SU-DHL-6 (cell line): ENCODE measurements around the gene NUTM2D.
"Not testable (repeated sequence)": the region's sequence is repeated elsewhere in the genome, so short reads cannot be mapped to it uniquely, and the experiment has no call there.

Experiments
- H2AFZ ChIP-seq: fragments of 200-600 bp; sonication (generic); 2 replicates; pipeline ENCODE4 v1.6.1; 2014; ENCODE audit warnings: low read depth, mild to moderate bottlenecking, moderate library complexity, mixed read lengths, antibody characterized with exemption, low read length; ENCODE audit not compliant: severe bottlenecking
- H3F3A ChIP-seq: fragments of 200-600 bp; shearing (Covaris generic); 2 replicates; pipeline ENCODE4 v1.6.0; 2016; ENCODE audit warnings: antibody characterized with exemption, mild to moderate bottlenecking; ENCODE audit not compliant: insufficient read depth
- H3K27ac ChIP-seq: fragments of 200-600 bp; sonication (generic); 2 replicates; pipeline ENCODE4 v1.5.1; 2016; ENCODE audit warnings: low read depth, mild to moderate bottlenecking, low read length, moderate library complexity, mixed read lengths
- H3K27me3 ChIP-seq: fragments of 200-600 bp; sonication (generic), shearing (Covaris generic); 2 replicates; pipeline ENCODE4 v1.6.0; 2014; ENCODE audit warnings: mild to moderate bottlenecking, low read length
- H3K36me3 ChIP-seq: fragments of 200-600 bp; sonication (generic); 2 replicates; pipeline ENCODE4 v1.6.1; 2014; ENCODE audit warnings: mild to moderate bottlenecking, low read length, mixed read lengths
- H3K4me2 ChIP-seq: fragments of 300-600, 200-600 bp; shearing (Covaris generic), sonication (generic); 2 replicates; pipeline ENCODE4 v1.6.0; 2014; ENCODE audit warnings: low read length, low read depth, mild to moderate bottlenecking; ENCODE audit not compliant: poor library complexity, severe bottlenecking
- H3K4me3 ChIP-seq: fragments of 200-600 bp; sonication (generic); 2 replicates; pipeline ENCODE4 v1.5.1; 2014; ENCODE audit warnings: antibody characterized with exemption, low read length, mild to moderate bottlenecking, mixed read lengths; ENCODE audit not compliant: insufficient read depth, poor library complexity, severe bottlenecking
- H3K79me2 ChIP-seq: fragments of 200-600 bp; sonication (generic); 2 replicates; pipeline ENCODE4 v1.6.1; 2014; ENCODE audit warnings: mild to moderate bottlenecking, low read length, moderate library complexity; ENCODE audit not compliant: insufficient read depth
- H3K9ac ChIP-seq: fragments of 200-600 bp; sonication (generic); 2 replicates; pipeline ENCODE4 v1.7.0; 2014; ENCODE audit warnings: mild to moderate bottlenecking, low read length
- H3K9me2 ChIP-seq: fragments of 200-600 bp; sonication (generic); replicated peaks from 2 replicates; pipeline ENCODE4 v1.6.1; 2014; ENCODE audit warnings: low read length; ENCODE audit not compliant: insufficient read depth
- H3K9me3 ChIP-seq: fragments of 200-600 bp; sonication (generic); 2 replicates; pipeline ENCODE4 v1.6.1; 2014; ENCODE audit warnings: low read length, mixed read lengths; ENCODE audit not compliant: insufficient read depth
- H4K20me1 ChIP-seq: fragments of 200-600 bp; sonication (generic); 2 replicates; pipeline ENCODE4 v1.6.1; 2014; ENCODE audit warnings: low read depth, mild to moderate bottlenecking, antibody characterized with exemption, low read length, moderate library complexity, mixed read lengths

NUTM2D gene

DNA sequence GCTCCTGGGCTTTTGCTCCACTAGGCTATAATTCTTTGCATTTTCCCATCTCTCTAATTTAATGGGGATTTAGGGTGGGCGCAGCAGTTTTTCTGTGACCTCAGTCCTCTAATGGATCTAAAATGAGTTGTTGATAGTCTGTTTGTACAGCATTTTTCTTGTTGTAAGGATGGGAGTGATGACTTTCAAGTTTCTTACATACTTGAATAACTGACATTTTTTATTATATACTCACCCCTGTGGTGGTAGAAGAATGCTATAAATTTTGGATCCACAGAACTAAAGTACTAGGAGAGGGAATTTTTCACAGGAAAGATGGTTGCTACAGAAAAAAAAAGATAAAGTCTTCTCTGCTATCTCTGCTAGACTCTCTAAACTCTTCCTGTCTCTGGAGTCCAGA lies 29.6 kb upstream of the NUTM2D start:
- not testable (repeated sequence) for H3K9ac ChIP-seq, H3K27ac ChIP-seq, H3K27me3 ChIP-seq, H3K36me3 ChIP-seq, H3F3A ChIP-seq, H3K79me2 ChIP-seq, H3K9me3 ChIP-seq, H3K4me3 ChIP-seq, H3K9me2 ChIP-seq, H4K20me1 ChIP-seq, H3K4me2 ChIP-seq, H2AFZ ChIP-seq

DNA sequence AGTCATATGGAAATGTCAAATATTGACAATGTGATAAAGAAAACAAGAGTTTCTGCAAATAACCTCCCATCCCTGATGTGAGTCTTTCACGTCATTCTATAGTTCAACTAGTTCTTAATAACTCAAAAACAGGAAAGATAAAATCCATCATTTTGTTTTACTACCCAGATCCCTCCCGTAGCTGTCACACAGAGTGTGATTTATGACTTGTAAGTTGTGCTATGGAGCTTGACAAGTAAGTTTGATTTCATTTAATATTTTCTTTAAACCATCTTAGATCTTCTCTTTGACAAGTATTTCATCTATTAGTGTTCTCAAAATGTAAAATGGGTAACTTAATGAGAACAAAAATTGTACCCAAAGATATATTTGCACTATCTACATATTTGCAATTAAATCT lies 28.4 kb upstream of the NUTM2D start:
- H3K36me3 ChIP-seq, H3K9me3 ChIP-seq, H2AFZ ChIP-seq, H3K79me2 ChIP-seq, H4K20me1 ChIP-seq, H3K4me2 ChIP-seq, H3K27me3 ChIP-seq, H3K27ac ChIP-seq, H3K4me3 ChIP-seq, H3K9ac ChIP-seq, H3F3A ChIP-seq, H3K9me2 ChIP-seq: not testable (repeated sequence)

DNA sequence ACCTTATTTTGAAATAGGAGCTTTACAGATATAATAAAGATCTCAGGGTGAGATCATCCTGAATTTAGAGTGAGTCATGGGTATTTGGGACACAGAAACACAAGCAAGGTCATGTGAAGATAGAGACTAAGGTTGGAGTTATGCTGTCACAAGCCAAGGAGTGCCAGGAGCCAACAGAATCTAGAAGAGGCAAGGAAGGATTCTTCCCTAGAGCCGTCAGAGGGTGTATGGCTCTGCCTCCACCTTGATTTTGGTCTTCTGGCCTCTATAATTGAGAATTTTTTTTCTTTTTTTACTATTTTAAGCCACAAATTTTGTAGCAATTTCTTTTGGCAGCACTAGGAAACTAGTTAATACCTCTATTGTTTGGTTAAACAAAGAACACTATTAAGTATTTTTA lies 24.9 kb upstream of the NUTM2D start:
- not testable (repeated sequence) for H3K4me3 ChIP-seq, H3F3A ChIP-seq, H3K27me3 ChIP-seq, H3K79me2 ChIP-seq, H3K9me3 ChIP-seq, H2AFZ ChIP-seq, H4K20me1 ChIP-seq, H3K27ac ChIP-seq, H3K9ac ChIP-seq, H3K9me2 ChIP-seq, H3K4me2 ChIP-seq, H3K36me3 ChIP-seq

DNA sequence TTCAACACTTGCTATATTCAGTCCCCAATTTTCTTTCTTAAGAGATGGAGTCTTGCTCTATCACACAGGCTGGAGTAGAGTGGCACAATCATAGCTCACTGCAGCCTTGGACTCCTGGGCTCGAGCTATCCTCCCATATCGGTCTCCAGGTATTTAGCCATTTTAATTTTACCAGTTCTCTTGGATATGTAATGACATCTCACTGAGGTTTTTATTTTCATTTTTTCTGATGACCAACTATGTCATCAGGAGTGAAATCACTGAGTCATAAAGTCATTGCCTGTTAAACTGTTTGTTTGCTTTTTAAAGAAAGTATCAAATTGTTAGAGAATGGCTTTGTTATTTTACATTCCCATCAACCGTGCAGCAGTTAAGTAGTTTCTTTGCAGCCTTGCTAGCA lies 17.1 kb upstream of the NUTM2D start:
- H3K27ac ChIP-seq, H2AFZ ChIP-seq, H3K9ac ChIP-seq: not testable (repeated sequence)

DNA sequence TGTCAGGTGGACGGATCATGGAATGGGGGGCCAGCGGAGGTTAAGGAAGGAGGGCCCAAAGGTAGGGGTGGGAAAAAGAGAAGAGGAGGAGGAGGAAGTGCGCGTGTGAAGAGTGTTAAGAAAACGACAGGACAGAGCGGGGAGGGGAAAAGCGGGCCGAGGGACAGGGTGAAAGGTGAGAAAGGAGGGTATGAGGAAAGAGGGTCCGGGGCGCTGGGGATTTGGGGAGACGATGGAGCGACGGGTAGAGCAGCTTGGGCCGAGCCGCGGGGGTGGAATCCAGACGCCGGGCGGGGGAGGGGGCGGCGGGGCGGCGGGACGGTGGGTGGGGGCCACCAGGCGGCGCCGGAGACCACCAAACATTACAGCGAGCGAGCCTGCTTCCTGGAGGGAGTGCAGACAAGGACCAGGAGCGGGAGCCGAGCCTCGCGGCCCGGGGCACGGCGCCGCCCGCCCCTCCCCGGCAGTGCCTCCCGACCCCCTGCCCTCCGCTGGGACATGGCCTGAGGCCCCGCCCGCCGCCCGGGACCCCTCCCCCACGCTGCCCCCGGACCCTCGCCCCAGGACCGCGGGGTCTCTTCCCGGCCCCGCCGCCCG lies 15.9 kb upstream of the NUTM2D start:
- peaks cover 20% of the 10 kb centered on the region for H3K79me2 ChIP-seq
- H3F3A ChIP-seq, H3K9me2 ChIP-seq, H3K27ac ChIP-seq, H3K27me3 ChIP-seq, H3K36me3 ChIP-seq, H3K9me3 ChIP-seq, H2AFZ ChIP-seq, H4K20me1 ChIP-seq: not testable (repeated sequence)
- H3K9ac ChIP-seq = peak overlapping the region; percentile 62
- peak overlapping the region; percentile 69 for H3K4me2 ChIP-seq
- peak overlapping the region; percentile 57 for H3K4me3 ChIP-seq

More for the DNA sequence above, 17.1 kb upstream of the NUTM2D start:
- not testable (repeated sequence) for H3K4me3 ChIP-seq, H3K36me3 ChIP-seq, H4K20me1 ChIP-seq, H3K9me2 ChIP-seq, H3K27me3 ChIP-seq, H3K9me3 ChIP-seq, H3F3A ChIP-seq
- peak overlapping the region; percentile 39 for H3K4me2 ChIP-seq
- H3K79me2 ChIP-seq = peaks cover 20% of the 10 kb centered on the region

DNA sequence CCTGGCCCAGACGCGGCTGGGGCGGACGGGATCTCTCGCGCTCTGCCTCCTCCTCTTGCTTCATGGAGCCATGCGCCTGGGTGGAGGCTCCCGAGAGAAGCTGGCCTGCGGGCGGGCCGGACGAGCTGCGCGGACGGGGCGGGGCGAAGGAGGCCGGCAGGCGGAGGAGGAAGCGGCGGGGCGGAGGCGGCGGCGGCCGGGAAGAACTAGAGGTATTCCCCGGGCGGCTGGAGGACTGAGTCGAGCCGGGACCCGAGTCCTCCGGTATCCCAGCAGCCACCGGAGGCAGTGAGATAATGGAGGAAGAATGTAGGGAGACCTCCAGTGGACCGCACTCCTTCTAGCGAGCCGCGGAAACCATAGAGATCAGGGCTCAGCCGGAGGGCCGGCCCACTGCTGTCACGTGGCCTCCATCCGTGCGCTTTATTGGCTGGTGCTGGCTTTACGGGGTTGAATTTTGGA lies 15.3 kb upstream of the NUTM2D start:
- not testable (repeated sequence) for H2AFZ ChIP-seq, H3K27me3 ChIP-seq, H3K9me3 ChIP-seq, H3K36me3 ChIP-seq, H4K20me1 ChIP-seq, H3F3A ChIP-seq, H3K9me2 ChIP-seq
- peak overlapping the region; percentile 64 for H3K27ac ChIP-seq
- peak overlapping the region; percentile 62 for H3K9ac ChIP-seq
- H3K79me2 ChIP-seq = peaks cover 20% of the 10 kb centered on the region
- H3K4me3 ChIP-seq = peak overlapping the region; percentile 57
- H3K4me2 ChIP-seq = peak overlapping the region; percentile 10

DNA sequence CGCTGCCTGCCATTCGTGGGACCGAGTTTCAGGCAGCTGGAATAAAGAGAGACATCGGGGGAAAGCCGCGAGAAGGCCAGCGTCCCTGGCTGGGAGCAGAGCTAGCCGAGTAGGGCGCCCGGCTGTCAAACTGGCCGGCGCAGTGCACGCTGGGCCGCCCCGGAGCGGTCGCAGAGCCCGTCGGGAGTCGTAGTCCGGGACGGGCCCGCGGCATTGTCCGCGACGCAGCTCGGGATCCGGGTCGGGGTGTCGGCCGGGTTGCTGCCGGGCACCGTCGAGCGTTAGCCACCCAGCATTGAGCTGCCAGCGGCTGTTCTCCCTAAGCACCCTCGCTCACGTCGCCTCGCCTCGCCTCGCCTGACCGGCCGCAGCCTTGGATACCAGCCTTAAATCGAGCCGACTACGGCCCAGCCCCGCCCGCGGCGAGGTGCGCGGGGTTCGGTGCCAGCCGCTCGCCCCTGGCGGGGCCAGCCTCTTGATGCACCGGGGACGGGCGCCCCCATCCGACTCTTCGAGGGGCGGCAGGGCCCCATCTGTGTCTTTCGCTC lies 14.8 kb upstream of the NUTM2D start:
- Histone ChIP-seq H3K4me2 (peak overlapping the region; percentile 17), H3K9ac (peak overlapping the region; percentile 62)

DNA sequence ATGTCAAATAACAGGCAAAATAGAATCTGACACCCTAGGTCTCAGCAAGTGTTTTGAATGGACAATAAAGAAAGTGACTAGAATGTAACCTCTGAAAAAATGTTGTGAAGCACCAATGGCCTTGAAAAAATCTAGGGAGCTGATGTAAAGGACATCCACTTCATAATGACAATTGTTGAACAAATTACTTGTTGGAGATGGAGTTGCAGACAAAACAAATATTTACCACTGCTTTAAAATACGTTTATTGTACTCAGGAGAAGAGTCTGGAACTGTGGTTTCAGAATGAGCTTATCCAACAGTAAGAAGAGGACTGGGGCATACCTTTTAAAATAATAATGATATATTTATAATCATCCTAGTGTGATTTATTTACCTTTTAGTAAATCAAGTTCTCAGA lies 11.8 kb upstream of the NUTM2D start:
- not testable (repeated sequence) for H3K9ac ChIP-seq, H2AFZ ChIP-seq, H3K9me3 ChIP-seq, H3K4me3 ChIP-seq, H3F3A ChIP-seq, H3K27me3 ChIP-seq, H4K20me1 ChIP-seq, H3K79me2 ChIP-seq, H3K4me2 ChIP-seq, H3K36me3 ChIP-seq, H3K27ac ChIP-seq, H3K9me2 ChIP-seq

More for the DNA sequence above, 14.8 kb upstream of the NUTM2D start:
- H3K36me3 ChIP-seq, H3K27me3 ChIP-seq, H4K20me1 ChIP-seq, H3K9me3 ChIP-seq, H2AFZ ChIP-seq, H3F3A ChIP-seq, H3K9me2 ChIP-seq: not testable (repeated sequence)
- H3K4me3 ChIP-seq = peak overlapping the region; percentile 38
- H3K79me2 ChIP-seq = peaks cover 16% of the 10 kb centered on the region
- peak overlapping the region; percentile 64 for H3K27ac ChIP-seq
